ENCODE data around the gene RAB11B. TPM values are rescaled to one million over a fixed set of nuclear protein-coding genes. Genes with fewer than 3 reads are reported as not detected.

Gene RAB11B
- total and polyA plus RNA-seq, 2 of the 13 experiments (the other 11 are each of a cell fraction or from before 2014, with no cell fraction given) = 6.0 to 28.4 TPM

DNA sequence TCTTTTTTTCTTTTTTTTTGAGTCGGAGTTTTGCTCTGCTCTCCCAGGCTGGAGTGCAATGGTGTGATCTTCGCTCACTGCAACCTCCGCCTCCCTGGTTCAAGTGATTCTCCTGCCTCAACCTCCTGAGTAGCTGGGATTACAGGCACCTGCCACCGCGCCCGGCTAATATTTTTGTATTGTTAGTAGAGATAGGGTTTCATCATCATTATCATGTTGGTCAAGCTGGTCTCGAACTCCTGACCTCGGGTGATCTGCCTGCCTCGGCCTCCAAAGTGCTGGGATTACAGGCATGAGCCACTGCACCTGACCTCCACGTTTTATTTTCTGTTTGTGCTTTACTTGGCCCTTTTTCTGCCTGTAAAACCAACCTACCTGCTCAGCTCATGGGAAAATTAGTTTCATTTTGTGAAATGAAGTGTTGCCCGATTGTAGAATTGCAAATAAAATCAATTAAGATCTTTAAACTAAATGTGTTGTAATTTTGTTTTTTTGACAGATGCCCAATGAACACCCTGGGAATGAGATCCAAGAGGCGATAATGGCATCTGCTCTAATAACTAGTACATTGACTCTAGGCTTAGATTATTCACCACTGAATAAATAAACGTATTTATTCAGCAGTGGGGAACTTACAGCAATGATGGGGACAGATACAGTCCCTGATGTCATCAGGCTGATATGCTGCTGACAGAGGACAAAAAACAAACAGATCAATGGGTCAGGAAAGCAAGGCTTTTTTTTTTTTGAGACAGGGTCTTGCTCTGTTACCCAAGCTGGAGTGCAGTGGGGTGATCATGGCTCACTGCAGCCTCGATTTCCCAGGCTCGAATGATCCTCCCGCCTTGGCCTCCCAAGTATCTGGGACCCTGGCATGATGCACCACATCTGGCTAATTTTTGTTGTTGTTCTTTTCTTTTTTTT is 2.2 kb upstream of the RAB11B start (continued):
- 0 out of 2 replicates have a peak, but pooled peaks have one; percentile 67 for TF ChIP-seq NR2F2 (IDR thresholded peaks at IDR 0.05; ENCODE audit: borderline replicate concordance, low read depth)
- no peak for TF ChIP-seq ZNF24 (IDR thresholded peaks at IDR 0.05)
- TF ChIP-seq AHR (CRISPR knock-in tag; IDR thresholded peaks at IDR 0.05) = no peak; the same call in 1 of the 2 replicates
- no peak for TF ChIP-seq U2AF2 (IDR thresholded peaks at IDR 0.05; ENCODE audit: low read depth, low read length)
- TF ChIP-seq ZNF7 (CRISPR knock-in tag; IDR thresholded peaks at IDR 0.05) = no peak
- TF ChIP-seq ZNF788 (CRISPR knock-in tag; IDR thresholded peaks at IDR 0.05; ENCODE audit: borderline replicate concordance) = peak; percentile 24; the same call in 1 of the 2 replicates
- no peak for TF ChIP-seq ZNF251 (CRISPR knock-in tag; IDR thresholded peaks at IDR 0.05)
- TF ChIP-seq CENPBD1 (CRISPR knock-in tag; IDR thresholded peaks at IDR 0.05; ENCODE audit: borderline replicate concordance, low read depth) = no peak
- TF ChIP-seq, protein P1, sequence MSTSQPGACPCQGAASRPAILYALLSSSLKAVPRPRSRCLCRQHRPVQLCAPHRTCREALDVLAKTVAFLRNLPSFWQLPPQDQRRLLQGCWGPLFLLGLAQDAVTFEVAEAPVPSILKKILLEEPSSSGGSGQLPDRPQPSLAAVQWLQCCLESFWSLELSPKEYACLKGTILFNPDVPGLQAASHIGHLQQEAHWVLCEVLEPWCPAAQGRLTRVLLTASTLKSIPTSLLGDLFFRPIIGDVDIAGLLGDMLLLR (CRISPR knock-in tag; IDR thresholded peaks at IDR 0.05) = no peak
- no peak for TF ChIP-seq CEBPZ (IDR thresholded peaks at IDR 0.05; ENCODE audit: low read length)
- TF ChIP-seq MBNL3 (CRISPR knock-in tag; conservative IDR thresholded peaks at IDR 0.05) = no peak
- 0 out of 2 replicates have a peak, but pooled peaks have one; percentile 43 for TF ChIP-seq ARID2 (CRISPR knock-in tag; IDR thresholded peaks at IDR 0.05; ENCODE audit: borderline replicate concordance)
- no peak for TF ChIP-seq REL (CRISPR knock-in tag; conservative IDR thresholded peaks at IDR 0.05)
- TF ChIP-seq, protein P2, sequence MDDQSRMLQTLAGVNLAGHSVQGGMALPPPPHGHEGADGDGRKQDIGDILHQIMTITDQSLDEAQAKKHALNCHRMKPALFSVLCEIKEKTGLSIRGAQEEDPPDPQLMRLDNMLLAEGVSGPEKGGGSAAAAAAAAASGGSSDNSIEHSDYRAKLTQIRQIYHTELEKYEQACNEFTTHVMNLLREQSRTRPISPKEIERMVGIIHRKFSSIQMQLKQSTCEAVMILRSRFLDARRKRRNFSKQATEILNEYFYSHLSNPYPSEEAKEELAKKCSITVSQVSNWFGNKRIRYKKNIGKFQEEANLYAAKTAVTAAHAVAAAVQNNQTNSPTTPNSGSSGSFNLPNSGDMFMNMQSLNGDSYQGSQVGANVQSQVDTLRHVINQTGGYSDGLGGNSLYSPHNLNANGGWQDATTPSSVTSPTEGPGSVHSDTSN (CRISPR knock-in tag; IDR thresholded peaks at IDR 0.05; ENCODE audit: borderline replicate concordance) = no peak
- no peak for TF ChIP-seq ZNF34 (CRISPR knock-in tag; IDR thresholded peaks at IDR 0.05; ENCODE audit: borderline replicate concordance)
- TF ChIP-seq ZBTB34 (CRISPR knock-in tag; IDR thresholded peaks at IDR 0.05) = no peak
- TF ChIP-seq ADNP (CRISPR knock-in tag; IDR thresholded peaks at IDR 0.05) = peak; percentile 92
- no peak for TF ChIP-seq CBX2 (IDR thresholded peaks at IDR 0.05; ENCODE audit: low read depth, low read length)
- no peak for TF ChIP-seq CBX2 (CRISPR knock-in tag; IDR thresholded peaks at IDR 0.05; ENCODE audit: low read depth)
- TF ChIP-seq, protein P3, sequence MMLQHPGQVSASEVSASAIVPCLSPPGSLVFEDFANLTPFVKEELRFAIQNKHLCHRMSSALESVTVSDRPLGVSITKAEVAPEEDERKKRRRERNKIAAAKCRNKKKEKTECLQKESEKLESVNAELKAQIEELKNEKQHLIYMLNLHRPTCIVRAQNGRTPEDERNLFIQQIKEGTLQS (CRISPR knock-in tag; IDR thresholded peaks at IDR 0.05) = peak; percentile 92
- TF ChIP-seq RXRA (CRISPR knock-in tag; IDR thresholded peaks at IDR 0.05) = peak; percentile 28; the same call in 1 of the 2 replicates
- no peak for TF ChIP-seq KLF15 (CRISPR knock-in tag; IDR thresholded peaks at IDR 0.05; ENCODE audit: borderline replicate concordance)
